RKO (cell line): ENCODE measurements around the gene MSI2.

Experiments
- DNase-seq: peaks from one replicate; pipeline ENCODE4 v3.0.0-alpha.2; 2016; ENCODE audit warnings: low spot score

Gene MSI2

GRCh38 chr17:57638284-57638683 lies 382.0 kb downstream of the MSI2 start:
- DNase-seq = no peak

- no peak for DNase-seq
These were observed 383.1 kb downstream of the MSI2 start for GRCh38 chr17:57639381-57639780.

DNA sequence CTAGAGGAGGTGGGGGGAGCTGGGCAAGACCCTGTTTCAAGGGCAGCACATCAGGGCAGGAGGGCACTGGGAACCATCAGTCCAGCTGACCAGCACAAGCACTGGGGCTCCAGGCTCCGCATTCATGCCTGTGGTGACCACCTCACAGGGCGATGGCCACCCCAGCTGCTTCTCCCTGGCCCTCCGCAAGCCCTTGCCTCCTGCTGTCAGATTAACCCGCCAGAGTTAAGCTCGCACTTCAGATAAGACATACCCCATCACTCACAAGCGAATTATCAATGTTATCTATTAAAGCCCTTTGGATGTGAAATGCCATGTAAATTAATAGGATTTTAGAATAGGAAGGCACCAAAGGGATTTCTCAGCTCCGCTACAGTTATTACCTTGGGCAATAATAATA lies 383.8 kb downstream of the MSI2 start:
- no peak for DNase-seq

- DNase-seq = no peak
These were observed 385.4 kb downstream of the MSI2 start for GRCh38 chr17:57641761-57642160.

DNA sequence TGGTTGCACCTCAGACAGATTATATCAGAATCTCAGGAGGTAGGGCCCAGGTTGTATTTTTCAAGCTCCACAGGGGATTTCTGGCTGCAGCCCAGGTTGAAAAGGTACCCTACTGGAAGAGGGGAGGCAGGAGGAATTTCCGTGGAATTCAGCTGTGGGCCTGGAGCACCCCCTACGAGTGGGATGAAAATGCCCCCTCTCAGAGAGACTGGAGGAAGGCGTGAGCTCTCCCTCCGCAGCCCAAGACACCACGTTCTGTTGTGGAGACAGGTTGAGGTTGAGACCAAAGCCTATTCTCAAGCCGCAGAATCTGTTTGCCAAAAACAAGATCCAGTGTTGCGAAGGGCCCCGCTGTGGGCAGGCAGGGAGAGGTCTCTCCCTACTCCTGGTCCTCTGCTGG lies 386.7 kb downstream of the MSI2 start:
- no peak for DNase-seq

DNA sequence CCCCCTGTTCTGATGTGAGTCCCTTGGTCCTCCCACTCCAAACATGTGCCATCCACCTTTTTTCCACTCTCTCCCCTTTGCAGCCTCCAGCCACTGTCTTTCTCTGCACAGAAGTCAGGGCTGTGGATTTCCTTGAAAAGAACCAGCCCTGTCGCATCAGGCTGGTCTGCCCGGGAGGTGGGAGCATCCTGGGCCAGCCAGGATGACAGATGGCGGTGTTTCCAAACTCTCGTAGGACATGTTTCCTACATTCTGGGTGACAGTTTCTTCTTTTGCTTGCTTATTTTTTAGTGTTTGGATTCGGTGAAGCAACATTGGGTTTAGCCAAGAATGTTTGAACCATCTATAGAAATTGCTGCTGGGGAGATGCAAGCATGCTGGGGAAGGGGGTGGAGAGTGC lies 388.0 kb downstream of the MSI2 start:
- DNase-seq = no peak

GRCh38 chr17:57645950-57646665 lies 389.8 kb downstream of the MSI2 start:
- DNase-seq = no peak

- no peak for DNase-seq
These were observed 392.4 kb downstream of the MSI2 start for GRCh38 chr17:57648720-57649119.

GRCh38 chr17:57649191-57649590 lies 392.9 kb downstream of the MSI2 start:
- DNase-seq = no peak

DNA sequence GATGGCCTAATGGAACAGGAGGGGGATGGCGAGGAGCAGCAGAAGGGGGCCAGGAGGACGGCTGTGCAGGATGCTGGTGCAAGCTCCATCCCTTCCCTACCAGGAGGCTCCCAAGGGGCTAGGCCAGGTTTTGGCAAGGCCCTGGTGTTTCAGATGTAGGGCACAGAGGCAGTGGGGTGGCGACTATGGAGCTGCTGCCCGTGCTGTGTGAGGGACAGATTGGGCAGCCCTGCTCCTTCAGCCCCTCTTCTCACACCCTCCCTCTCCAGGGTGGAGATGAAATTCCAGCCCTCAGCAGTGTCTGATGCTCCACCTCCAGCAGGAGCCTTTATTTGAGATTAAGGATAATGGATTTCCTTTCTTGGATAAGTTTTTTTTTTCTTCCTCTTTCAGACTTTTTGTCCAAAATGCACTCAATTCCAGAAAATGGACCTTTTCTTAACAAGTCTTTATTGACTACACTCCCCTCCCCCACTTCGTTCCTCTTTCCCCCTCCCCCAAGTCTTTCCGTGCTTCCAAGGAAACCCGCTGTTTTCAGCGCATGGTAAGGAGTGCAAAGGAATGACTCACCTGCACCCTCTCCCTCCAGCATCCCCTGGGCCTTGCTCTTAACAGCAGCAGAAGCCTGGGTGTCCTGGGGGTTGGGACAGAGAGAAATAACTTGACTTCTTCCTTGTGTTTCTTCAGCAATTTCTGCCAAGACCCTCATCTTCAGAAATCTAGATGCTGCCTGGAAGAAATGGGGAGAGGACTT lies 393.6 kb downstream of the MSI2 start:
- DNase-seq = no peak

DNA sequence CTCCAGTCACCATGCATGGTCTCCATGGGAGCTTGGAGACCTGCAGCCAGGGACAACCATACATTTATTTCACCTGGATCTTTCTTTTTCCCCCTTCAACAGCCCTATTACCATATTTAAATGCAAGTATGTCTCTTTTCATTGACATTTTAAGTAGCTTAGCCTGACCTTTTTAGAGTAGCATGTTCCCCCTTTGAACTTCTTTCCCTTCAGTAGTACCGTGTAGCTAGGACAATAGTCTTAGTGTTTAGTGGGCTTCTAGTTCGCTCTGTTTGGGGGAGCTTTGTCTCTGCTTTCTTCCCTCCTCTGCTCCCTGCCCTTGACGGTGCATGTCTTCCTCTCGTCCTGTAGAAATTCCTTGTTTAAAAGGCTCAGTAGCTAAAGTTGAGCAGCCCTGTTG lies 394.2 kb downstream of the MSI2 start:
- no peak for DNase-seq

GRCh38 chr17:57651451-57651850 lies 395.1 kb downstream of the MSI2 start:
- DNase-seq = no peak

DNA sequence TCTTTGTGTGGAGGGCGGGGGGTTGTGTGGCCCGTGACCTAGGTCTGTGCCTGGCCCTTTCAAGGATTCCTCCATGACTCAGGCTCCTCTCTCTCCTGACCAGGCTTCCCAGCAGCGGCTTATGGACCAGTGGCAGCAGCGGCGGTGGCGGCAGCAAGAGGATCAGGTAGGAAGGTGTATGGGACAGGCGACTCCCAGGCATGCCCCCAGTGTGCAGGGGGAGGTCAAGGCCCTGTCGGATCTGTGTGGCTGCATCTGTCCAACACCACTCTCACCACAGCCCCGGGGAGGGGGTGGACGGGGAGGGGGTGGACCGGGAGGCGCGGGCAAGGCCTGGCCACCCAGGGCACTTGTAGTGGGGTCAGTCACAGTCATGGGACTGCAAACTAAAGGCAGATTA lies 395.7 kb downstream of the MSI2 start:
- DNase-seq = no peak

DNA sequence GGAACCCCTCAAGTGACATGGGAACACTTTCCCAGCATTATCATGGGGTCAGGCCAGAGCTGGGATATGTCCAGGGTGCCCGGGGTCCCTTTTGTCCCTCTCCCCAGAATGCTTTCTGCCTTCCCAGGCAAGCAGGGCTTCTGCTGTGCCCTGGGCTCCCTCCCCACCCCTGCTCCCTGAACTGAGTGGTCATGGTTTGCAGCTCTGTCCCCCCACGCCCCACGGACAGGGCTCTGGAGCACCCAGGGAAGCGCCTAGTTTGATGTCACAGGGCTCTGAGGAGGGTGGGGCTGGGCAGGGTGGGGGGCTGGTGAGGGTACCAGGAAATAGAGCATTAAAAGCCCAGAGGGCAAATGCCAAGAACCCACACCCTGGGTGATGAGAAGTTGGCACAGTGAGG lies 396.5 kb downstream of the MSI2 start:
- no peak for DNase-seq

DNA sequence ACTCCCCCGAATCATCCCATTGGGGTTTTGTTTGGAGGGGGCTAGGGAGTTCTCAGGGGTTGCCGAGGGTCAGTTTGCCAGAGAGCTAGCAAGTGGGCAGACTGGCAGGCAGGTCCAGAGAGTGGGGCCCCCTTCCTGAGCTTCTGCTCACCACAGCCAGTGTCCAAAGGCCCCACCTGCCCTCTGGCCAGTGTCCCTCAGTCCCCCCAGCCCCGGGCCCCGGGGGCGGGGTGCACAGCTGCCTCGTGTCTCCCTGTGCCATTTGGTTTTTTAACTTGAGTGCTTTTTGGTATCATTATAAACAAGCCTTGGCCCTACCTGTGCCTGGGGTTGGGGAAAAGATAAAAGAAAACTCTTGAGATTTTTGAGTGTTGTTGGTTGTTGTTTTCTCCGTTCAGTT lies 397.0 kb downstream of the MSI2 start:
- DNase-seq = no peak

DNA sequence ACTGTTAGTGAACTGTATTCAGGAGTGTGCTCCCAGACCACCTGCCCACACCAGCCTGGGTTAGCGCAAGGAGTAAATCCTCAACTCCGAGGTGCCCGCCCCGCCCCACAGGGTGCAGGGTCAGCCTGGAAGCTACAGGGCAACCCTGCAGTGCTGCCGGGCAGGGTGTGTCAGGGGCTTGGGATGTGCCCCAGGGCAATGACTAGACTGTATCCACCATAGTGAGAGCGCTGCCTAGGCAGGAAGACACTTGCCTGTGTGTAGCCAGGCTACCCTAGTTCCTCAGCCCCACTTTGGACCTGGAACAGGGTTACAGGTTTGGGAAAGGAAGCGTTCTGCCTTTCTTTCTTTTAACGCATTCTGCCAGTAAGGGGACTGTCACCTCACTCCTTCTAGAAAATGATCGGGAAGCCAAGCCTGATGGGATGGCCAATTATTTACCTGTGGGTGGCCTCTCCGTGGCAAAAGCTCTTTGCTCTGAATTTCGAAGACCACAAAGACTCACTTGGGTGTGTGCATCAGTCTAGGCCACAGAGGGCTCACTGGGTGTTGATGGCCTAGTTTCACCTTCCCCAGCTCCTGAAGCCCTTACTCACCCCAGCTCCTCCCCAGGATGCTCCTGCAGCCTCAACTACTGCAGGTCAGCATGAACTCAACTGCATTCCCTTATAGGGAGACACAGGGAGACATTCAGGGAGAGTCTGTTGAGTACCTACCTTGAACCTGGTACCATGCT lies 397.9 kb downstream of the MSI2 start:
- no peak for DNase-seq

- DNase-seq = no peak
These were observed 399.2 kb downstream of the MSI2 start for GRCh38 chr17:57655553-57655952.

GRCh38 chr17:57657211-57657610 lies 400.9 kb downstream of the MSI2 start:
- no peak for DNase-seq

DNA sequence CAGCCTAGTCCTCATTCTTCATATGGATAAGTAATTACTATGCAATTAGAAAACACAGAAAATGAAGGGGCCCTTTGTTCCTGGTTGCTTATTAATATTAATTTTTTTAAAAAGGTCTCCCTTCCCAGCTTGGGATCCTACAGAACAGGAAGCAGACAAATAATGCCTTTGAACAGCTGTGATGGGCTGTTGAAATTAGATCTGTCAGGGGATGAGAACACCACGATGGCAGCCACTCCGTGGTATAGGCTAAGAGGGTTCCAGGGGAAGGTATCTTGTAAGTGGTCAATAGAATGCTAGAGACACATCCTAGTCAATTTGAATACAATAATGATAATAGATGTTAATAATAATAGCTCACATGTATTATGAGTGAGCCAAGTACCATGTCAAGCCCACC lies 405.7 kb downstream of the MSI2 start:
- DNase-seq = no peak

DNA sequence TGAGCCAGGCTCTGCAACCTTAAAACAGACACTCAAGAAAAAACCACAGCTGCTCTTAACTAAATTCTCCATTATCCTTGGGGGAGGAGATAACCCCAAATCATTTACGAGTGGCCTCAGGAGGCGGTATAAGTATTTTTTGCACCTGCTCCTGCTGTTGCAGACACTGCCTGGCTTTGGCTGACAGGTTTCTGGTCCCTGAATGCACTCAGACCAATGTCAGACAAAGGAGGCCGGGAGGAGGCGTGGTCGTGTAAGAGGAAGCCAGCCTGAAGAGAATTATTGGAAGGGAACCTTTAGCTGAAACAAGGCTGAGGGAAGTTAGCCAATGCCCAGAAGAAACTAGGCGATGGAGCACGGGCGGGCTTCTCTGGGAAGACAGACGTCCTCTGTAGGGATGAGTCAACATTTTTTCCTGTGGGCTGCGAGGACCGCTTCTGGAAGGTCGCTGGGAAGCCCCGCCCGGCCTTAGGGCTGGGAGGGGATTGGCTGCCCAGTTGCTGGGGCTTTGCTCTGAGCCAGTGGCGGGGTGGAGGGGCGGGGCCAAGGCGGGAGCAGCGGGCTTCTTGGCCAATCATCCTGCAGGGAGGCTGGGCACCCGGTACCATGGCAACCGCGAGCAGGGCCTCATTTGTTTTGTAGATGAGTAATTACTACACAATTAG lies 406.5 kb downstream of the MSI2 start:
- DNase-seq = peak; percentile 88

GRCh38 chr17:57663326-57664070 lies 407.2 kb downstream of the MSI2 start:
- no peak for DNase-seq

DNA sequence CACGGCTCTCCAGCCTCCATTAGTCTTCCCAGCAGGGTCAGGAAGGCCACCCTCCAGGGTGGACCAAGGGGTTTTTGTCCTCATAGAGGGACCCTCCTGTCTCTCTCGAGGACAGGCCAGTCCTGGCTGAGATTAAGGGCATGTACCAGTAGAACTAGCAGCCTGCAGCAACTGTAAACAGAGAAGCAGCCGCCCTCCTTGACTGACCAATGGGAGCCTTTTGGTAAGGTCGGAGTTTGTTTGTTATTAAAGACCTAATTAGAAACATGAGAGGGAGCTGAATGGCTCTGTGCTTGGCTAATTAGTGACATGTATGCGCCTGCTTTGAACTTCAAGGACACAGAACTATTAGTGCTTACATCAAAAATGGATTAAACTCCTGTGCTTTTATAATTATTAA lies 408.8 kb downstream of the MSI2 start:
- no peak for DNase-seq
